Lower leg skin (tissue), 3 donors: Measurements from ENCODE around the gene COX18.

Experiments used
- POLR2A ChIP-seq, 2 donors: fragments of 450-650 bp; IDR thresholded peaks; one replicate each; pipeline ENCODE4 v1.6.1; 2016 to 2017; ENCODE audit warnings: antibody characterized with exemption in 2 of 2, mild to moderate bottlenecking in 1 of 2, moderate library complexity in 1 of 2
- TF ChIP-seq, protein P1 (sequence below), 3 donors: fragments of 450-650 bp; IDR thresholded peaks; one replicate each; pipeline ENCODE4 v1.5.1; 2016; ENCODE audit warnings: antibody characterized with exemption in 3 of 3, mild to moderate bottlenecking in 3 of 3, moderate library complexity in 2 of 3

DNA sequence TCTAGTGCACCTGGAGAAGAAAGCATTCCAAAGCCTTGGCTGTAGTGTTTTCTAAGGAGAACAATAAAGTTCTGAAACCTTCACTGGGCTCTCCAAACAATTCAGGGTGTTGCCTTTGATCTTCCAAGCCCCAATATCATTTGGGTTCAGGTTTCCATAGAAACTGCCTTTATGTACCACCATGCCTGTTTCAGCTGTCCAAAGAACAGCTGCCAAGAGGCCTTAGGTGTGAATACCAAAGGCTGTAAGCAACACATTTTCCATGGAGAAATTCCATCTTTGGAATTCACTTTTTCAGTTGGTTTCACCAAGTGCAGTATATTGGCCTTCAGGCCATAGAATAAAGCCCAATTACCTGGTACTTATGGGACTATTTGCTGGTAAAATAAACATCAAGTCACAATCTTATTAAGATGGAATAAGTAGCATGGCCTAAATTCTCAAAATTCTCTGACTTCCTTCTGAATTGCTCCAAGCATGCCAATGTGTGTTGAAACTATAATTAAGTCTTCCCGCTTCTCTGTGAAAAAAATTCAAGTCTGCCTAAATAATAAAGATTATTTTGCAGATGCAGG is 61.9 kb downstream of the COX18 start:
- TF ChIP-seq, protein P1, sequence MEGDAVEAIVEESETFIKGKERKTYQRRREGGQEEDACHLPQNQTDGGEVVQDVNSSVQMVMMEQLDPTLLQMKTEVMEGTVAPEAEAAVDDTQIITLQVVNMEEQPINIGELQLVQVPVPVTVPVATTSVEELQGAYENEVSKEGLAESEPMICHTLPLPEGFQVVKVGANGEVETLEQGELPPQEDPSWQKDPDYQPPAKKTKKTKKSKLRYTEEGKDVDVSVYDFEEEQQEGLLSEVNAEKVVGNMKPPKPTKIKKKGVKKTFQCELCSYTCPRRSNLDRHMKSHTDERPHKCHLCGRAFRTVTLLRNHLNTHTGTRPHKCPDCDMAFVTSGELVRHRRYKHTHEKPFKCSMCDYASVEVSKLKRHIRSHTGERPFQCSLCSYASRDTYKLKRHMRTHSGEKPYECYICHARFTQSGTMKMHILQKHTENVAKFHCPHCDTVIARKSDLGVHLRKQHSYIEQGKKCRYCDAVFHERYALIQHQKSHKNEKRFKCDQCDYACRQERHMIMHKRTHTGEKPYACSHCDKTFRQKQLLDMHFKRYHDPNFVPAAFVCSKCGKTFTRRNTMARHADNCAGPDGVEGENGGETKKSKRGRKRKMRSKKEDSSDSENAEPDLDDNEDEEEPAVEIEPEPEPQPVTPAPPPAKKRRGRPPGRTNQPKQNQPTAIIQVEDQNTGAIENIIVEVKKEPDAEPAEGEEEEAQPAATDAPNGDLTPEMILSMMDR (IDR thresholded peaks at IDR 0.05) = no peak
- no peak for TF ChIP-seq POLR2A (IDR thresholded peaks at IDR 0.05)
